Measurements from ENCODE around the gene IER2.
A peak's percentile ranks its signal among the peaks of the same experiment; 100 is the strongest.

IER2 gene, protein sequence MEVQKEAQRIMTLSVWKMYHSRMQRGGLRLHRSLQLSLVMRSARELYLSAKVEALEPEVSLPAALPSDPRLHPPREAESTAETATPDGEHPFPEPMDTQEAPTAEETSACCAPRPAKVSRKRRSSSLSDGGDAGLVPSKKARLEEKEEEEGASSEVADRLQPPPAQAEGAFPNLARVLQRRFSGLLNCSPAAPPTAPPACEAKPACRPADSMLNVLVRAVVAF

GRCh38 chr19:13150187-13150930 is at the start of gene IER2, which contains the start of gene STX10:
IER2 (plus strand) TSS chr19:13150411; CDS start chr19:13153187, 2,776 bp downstream.
STX10 (minus strand) TSS chr19:13150375; CDS start chr19:13150173, 202 bp downstream.
- peak; percentile 94 for DNase-seq

DNA sequence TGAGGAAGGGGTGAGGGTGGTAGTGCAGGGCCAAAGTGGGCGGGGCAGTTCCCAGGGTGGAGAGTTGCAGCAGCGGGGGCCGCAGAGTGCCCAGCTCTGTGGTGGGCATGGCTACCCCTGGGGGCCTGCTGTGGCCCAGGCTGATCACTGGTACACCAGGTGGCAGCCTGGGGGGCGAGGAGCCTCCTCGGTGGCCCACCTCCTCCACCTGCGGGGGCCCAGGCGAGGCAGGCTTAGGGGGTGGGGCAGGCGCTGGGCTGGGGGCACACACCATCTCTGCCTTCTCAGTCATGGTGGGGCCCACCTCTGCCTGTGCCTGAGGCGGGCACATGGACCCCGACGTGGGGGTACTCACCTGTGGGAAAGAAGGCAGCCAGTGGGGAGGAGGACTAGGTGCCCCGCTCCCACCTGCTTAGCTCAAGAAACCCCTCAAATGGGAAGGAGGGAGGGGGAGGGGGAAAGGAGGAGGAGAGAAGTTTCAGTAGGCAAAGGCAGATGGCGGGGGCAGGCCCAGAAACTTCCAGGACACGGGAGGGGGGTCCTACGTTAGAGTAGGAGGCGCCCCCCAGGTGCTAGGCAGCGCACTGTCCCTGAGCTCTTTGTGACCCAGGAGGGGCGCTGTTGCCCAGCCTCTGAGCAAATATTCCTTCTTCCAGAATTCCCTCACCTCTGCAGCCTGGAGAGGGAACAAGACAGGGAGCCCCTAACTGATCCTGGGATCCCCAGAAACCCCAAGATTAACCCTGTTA is 49.2 kb upstream of the IER2 start:
- DNase-seq = no peak

DNA sequence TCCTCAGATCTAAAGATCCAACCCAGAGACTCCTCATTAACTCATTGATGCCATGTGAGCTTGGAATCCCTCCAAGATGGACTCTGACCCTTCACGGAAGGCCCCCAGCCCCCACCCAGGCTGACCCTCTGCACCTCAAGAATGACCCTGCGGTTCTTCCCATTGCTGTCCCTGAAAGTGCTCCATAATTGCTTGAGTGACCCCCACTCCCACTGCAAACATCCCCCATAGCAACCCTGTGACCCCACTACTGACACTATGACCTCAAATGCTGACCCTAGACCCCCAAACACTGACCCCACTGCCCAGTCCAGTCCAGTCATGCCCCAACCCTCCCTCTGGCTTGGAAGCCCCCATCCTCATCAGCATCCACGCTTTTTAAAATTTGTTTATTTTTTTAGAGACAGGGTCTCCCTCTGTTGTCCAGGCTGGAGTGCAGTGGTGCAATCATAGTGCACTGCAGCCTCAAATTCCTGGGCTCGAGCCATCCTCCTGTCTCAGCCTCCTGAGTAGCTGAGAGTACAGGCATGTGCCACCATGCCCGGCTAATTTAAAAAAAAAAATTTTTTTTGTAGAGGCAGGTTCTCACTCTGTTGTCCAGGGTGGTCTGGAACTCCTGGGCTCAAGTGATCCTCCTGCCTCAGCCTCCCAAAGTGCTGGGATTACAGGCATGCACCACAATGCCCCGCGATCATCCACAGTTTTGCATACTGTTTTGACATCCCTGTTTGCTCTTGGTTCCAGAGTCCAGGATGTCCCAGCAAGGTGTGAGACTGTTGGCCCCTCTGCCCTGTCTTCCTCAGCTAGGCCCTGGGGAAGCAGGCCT is 48.4 kb upstream of the IER2 start:
- no peak for DNase-seq

GRCh38 chr19:13102416-13102665 is 47.9 kb upstream of the IER2 start:
- no peak for DNase-seq

DNA sequence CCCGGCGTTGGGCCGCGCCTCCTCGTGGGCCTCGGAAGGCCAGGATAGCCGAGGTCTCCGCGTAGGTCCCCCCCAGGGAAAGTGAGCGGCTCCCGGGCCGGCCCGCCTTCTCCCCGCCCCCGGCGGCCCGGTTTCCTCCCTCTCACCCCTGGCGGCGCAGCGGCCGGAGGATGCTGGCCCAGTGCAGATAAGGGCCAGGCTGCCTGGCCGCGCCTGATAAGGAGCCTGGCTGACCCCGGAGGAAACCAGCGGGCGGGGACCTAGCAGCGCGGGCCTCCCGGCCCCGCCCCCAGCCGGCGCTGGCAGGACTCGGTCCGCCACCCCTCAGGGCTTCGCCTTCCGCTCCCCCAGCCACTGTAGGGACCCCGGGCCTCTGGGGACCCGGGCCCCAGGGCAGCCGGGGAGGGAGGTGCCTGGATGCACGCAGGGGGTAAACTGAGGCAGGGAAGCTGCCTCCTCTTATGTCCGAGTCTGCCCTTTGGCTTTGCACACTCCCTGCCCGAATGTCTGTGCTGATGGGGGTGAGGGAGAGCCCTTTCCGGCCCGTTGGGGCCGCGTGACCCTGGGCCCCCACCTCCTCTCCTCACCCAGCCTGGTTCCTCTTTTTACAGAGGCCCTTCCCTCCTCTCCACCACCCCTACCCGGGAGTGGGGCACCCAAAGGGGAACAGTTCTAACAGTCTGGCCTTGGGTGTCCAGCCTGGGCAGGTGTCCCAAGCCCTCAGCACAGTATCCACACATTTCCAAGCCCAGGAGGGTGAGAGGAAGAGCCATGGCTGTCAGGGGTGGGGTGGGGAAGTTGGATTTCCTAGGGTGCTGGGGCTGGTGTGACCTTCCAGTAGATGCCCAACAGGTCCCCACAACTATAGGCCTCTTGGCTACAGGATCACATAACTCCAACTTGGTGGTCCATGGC is 47.3 kb upstream of the IER2 start, which contains the start of gene LYL1:
Gene LYL1, minus strand, starts transcription at position 193 of the 915 bp plus-strand sequence. CDS start 1,687 bp downstream, outside the sequence.
- no peak for DNase-seq

DNA sequence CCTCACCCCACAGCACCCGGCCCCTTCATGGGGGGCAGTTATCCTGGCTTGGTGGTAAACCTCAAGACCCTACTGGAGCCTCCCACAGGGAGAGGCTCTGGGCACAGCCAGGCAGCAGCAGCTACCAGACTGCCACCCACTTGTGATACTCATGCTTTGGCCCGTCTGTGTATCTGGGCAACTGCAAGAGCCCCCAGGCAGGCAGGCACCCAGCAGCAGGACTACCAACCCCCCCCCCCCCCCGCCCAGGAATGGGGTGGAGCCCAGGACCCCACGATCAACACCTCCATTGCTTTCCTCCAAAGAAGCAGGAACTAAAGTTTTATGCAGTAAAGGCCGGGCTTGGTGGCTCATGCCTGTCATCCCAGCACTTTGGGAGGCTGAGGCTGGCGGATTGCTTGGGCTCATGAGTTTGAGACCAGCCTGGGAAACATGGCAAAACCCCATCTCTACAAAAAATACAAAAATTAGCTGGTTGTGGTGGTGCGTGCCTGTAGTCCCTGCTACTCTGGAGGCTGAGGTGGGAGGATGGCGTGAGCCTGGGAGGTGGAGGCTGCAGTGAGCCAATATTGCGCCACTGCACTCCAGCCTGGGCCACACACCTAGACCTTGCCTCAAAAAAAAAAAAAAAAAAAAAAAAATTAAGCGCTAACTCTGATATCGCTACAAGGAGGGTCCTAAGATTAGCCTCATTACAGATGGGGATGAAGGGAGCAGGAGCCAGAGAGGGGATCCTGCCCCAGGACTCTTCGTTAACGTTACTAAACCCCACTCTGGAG is 46.4 kb upstream of the IER2 start:
- DNase-seq = no peak

DNA sequence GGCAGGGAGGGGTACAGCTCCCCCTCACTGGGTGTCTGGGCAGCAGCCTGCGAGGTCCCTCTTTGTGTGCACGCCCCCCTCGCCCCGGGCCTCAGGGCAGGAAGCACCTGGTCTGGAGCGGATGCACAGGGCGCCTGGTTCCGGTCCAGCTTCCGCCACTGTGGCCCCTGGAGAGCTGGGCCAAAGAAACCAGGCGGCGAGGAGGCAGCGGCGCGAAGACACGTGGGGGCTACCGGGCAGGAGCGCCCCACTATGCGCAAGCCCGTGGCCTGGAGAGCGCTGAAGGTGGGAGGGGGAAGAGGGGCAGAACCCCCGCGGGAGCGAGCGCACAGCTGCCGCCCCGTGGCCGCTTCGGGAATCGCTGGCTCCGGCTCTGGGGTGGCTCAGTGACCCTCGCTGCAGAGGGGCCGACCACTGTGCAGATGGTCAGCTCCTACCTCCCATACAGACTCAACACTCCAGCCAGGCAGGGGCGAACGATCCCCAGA is 45.8 kb upstream of the IER2 start:
- peak; percentile 66 for DNase-seq

DNA sequence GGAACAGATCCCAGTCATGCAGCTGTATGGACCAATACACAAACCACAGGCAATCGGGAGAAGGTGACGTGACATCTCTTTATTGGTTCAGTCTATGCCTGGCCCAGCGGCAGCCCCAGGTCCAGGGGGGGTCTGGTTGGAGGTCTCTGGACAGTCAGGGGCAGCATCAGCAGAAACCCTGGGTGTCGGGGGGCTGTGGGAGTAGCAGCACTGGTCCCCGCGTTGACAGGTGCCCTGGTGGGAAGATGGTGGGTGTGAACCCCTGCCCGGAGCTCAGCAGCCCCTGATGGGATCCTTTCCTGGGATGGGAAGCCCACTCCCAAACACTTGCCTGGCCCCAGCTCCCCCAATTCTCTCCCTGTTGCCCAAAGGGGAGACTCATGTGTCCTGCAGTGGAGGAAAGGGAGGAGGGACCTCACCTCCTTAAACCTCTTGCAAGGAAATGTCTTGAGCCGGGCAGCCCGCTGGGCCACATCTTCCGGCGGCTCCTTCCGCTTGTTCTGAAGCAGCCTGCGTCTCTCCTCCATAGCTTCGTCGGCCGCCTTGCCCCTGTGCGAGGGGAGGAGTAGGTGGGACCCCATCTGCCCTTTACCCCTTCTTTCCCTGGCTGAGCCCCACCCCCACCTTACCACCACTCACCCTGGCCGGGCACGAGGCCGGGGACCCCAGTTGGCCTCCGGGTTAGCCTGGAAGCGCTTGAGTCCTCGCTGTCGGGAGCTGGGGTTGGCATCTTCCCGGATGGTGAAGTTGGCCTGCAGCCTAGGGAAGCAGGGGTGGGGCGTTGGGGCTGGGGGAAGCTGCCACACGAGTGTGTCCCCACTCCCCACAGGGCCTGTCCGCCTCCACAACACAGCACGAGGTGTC is 45.1 kb upstream of the IER2 start:
- no peak for DNase-seq

DNA sequence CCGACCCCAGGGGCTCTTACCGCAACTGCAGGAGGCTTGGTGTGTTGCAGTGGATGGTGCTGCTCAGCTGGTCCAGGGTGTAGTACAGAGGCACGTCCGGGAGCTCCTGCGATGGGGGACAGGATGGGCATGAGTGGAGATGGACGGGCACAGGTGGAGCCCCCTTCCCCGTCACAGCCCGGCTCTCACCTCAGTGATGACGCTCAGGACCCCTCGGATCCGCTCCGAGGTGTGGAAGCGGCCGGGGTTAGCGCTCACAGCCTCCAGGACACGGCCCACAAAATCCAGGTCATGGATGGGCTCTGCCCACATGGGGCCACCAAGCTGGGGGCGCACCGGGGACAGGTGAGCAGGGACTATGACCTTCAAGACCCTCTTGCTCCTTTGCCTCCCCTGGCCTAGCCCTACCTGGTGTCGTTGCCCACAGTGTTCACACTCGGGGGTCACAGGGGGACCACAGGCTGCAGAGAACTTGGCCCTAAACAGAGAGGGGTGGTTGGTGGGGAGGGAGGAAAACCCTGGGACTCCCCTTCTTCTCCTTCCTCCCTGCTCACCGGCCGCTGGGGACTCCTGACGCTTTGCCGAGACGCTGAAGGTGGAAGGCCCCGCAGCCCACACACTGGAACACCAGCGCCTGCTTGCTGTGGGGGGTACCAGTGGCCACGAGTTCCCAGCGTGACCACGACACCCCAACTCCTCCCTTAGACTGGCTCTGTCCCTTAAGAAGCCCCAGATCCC is 40.7 kb upstream of the IER2 start:
- no peak for DNase-seq

DNA sequence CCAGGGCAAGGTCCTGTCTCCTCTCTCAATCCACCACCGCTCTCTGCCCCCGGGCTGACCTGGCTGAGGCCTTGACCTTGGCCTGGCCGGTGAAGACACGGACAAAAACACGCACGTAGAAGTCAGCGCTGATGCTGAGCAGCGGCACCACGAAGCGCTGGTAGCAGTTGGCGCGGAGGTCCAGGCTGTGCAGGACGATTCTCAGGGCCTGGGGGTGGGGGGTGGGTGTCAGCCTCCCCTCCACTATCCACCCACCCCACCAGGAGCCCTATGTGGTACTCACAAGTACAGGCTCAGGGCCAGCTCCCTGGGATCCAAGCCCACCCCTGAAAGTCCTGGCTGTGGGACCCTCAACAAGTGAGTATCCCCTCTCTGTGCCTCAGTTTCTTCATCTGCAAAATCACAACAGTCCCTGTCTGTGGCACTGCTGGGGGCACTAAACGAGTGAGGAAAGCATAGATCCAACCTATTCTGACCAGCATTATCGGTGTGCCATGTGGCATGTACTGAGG is 40.1 kb upstream of the IER2 start:
- no peak for DNase-seq

DNA sequence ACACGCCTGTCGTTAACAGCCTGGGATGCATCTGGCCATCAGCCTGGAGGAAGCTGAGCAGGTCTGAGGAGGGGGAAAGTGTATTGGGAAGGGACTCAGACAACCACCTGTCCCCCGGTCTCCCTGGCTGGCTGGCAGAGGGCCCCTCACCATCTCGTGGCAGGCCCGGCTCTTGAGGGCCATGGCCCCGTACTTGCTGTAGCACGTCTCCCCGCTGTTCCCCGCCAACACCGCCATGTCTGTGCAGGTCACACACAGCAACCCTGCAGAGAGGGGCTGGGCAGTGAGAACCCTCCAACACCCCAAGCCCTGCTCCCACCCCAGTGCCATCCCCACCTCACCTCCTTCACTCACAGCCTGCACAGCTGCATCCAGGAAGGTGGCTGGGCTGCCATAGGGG is 37.7 kb upstream of the IER2 start:
- no peak for DNase-seq

GRCh38 chr19:13115936-13116281 is 34.3 kb upstream of the IER2 start:
- DNase-seq = no peak

DNA sequence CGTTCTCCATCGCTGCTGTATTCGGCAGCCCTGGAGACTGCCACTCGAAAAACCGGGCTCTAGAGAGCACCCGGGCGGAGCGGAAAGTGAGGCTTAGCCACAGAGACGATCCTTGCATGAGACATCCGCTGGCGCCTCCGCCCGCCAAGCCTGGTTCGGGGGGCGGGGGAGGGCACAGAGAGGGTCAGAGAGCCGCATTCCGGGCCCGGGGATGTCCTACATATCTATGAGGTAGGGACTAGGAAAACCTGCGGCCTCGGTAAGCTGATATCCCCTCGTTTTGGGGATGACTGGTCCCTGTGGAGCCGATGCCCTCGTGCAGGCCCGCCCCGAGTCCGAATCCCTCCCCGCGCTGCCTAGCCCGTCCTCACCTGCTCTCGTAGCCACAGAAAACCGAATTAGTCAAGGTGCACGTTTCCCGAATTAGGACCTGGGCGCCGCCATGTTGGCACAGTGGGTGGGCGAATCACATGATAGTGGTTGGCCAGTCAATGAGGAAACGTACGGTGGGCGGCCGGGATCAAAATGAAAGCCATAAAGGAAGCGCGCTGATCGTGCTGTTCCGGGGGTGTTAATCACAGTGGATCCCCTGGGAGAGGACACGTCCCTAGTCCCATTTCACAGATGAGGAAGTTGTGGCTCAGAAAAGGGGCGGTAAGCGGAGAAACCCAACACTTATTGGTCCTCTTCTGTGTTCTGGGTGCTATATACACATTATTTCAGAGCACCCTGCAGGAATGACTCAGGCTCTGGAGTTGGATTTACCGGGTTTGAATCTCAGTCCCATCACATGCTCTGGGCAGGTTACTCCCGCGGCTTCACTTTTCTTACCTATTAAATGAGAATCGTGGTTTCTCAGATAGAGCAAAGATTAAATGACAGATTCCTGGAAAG is 33.7 kb upstream of the IER2 start, which contains the start of gene TRMT1:
Gene TRMT1, minus strand, starts transcription at position 459 of the 894 bp plus-strand sequence. Its CDS starts 341 bp downstream, at position 118.
- peak; percentile 96 for DNase-seq

DNA sequence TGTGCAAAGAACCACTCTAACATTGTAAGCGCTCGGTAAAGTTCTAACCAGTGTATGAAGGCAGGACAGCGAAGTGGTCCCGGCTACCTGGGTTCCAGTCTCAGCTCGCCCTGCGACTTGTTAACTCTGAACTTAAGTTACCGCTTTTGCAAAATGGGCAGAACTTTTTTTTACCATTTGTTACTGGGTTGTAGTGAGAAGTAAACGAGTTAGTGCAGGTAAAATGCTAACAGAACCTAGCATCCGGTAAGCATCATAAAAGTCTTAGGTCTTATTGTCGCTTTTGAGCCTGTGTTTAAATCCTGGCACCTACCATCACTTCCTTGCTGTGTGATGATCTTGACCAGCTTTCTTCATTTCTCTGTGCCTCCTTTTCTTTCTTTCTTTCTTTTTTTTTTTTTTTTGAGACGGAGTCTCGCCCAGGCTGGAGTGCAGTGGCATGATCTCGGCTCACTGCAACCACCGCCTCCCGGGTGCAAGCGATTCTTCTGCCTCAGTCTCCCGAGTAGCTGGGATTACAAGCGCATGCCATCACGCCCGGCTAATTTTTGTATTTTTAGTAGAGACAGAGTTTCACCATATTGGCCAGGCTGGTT is 32.9 kb upstream of the IER2 start:
- DNase-seq = no peak

GRCh38 chr19:13117772-13118423 is 32.3 kb upstream of the IER2 start, which contains the start of gene NACC1:
NACC1 (plus strand) TSS chr19:13118264; CDS start chr19:13135208, 16,944 bp downstream.
- peak; percentile 89 for DNase-seq

- DNase-seq = no peak
Observed at GRCh38 chr19:13118424-13119193, 31.6 kb upstream of the IER2 start.
